Neural progenitor cell (in vitro differentiated cells): Measurements from ENCODE around the gene IL17B. TPM values are rescaled to one million over a fixed set of nuclear protein-coding genes. Genes with fewer than 3 reads are reported as not detected.

Experiments used
- DNase-seq: peaks from one replicate; pipeline ENCODE4 v3.0.0-alpha.2; 2016; ENCODE audit warnings: low spot score
- H2AFZ ChIP-seq: fragments of 200-600 bp; sonication (generic); replicated peaks from 2 replicates; pipeline ENCODE4 v1.6.1; 2016; ENCODE audit warnings: antibody characterized with exemption
- H3F3A ChIP-seq: fragments of 200-600 bp; sonication (generic); 2 replicates; pipeline ENCODE4 v1.6.1; 2016; ENCODE audit warnings: antibody characterized with exemption, low read depth
- H3K27ac ChIP-seq: fragments of 200-600 bp; sonication (generic); 2 replicates; pipeline ENCODE4 v1.5.1; 2016; ENCODE audit warnings: mild to moderate bottlenecking
- H3K27me3 ChIP-seq: fragments of 200-600 bp; sonication (generic); 2 replicates; pipeline ENCODE4 v1.6.1; 2016; ENCODE audit warnings: mild to moderate bottlenecking, moderate library complexity
- H3K36me3 ChIP-seq: fragments of 200-600 bp; sonication (generic); 2 replicates; pipeline ENCODE4 v1.5.1; 2016
- H3K4me1 ChIP-seq: fragments of 200-600 bp; sonication (generic); 2 replicates; pipeline ENCODE4 v1.6.1; 2016; ENCODE audit warnings: mixed run types
- H3K4me2 ChIP-seq: fragments of 200-600 bp; sonication (generic); 2 replicates; pipeline ENCODE4 v1.6.1; 2016
- H3K4me3 ChIP-seq: fragments of 200-600 bp; sonication (generic); 2 replicates; pipeline ENCODE4 v1.5.1; 2016
- H3K79me2 ChIP-seq: fragments of 200-600 bp; sonication (generic); 2 replicates; pipeline ENCODE4 v1.6.1; 2016; ENCODE audit warnings: low read depth
- H3K9ac ChIP-seq: fragments of 200-600 bp; sonication (generic); 2 replicates; pipeline ENCODE4 v1.6.1; 2016
- H3K9me3 ChIP-seq: fragments of 200-600 bp; sonication (generic); 2 replicates; pipeline ENCODE4 v1.5.1; 2016; ENCODE audit warnings: low read depth
- H4K20me1 ChIP-seq: fragments of 200-600 bp; sonication (generic); 2 replicates; pipeline ENCODE4 v1.6.1; 2016; ENCODE audit warnings: low read depth
- H3K27ac Mint-ChIP-seq: 3 replicates; pipeline ENCODE4 v1.8.0; 2021; ENCODE audit warnings: mixed read lengths
- H3K27me3 Mint-ChIP-seq: 2 replicates; pipeline ENCODE4 v1.8.0; 2022; ENCODE audit warnings: low read depth, mild to moderate bottlenecking, inconsistent platforms, moderate library complexity, mixed read lengths; ENCODE audit not compliant: insufficient read depth
- H3K36me3 Mint-ChIP-seq: 3 replicates; pipeline ENCODE4 v1.8.0; 2021; ENCODE audit warnings: mixed read lengths
- H3K4me1 Mint-ChIP-seq: 3 replicates; pipeline ENCODE4 v1.8.0; 2021; ENCODE audit warnings: mixed read lengths
- H3K4me3 Mint-ChIP-seq: 3 replicates; pipeline ENCODE4 v1.8.0; 2021; ENCODE audit warnings: mild to moderate bottlenecking, moderate library complexity, mixed read lengths
- H3K9me3 Mint-ChIP-seq: 3 replicates; pipeline ENCODE4 v1.8.0; 2020; ENCODE audit warnings: mixed read lengths
- EZH2 ChIP-seq: fragments of 200-600 bp; sonication (generic); IDR thresholded peaks from 2 replicates; pipeline ENCODE4 v1.6.1; 2017; ENCODE audit warnings: antibody characterized with exemption, mild to moderate bottlenecking, moderate library complexity
- EZH2phosphoT487 ChIP-seq: fragments of 200-600 bp; sonication (generic); IDR thresholded peaks from 2 replicates; pipeline ENCODE4 v1.6.1; 2017; ENCODE audit warnings: antibody characterized with exemption
- total RNA-seq: library from RNA; depleted of rRNA; stranded (reverse); fragments of >200 nt; gene quantifications from 2 replicates; pipeline ENCODE4 v1.2.3, GENCODE V29; 2015; ENCODE audit warnings: low replicate concordance
- TF ChIP-seq, protein P1 (sequence below): fragments of 200-600 bp; sonication (generic); IDR thresholded peaks from 2 replicates; pipeline ENCODE4 v1.5.1; 2017; ENCODE audit warnings: antibody characterized with exemption, mild to moderate bottlenecking

The IL17B gene, protein sequence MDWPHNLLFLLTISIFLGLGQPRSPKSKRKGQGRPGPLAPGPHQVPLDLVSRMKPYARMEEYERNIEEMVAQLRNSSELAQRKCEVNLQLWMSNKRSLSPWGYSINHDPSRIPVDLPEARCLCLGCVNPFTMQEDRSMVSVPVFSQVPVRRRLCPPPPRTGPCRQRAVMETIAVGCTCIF
- not detected in 2 replicates for total RNA-seq

GRCh38 chr5:149379177-149379761 lies at the start of gene IL17B:
Gene IL17B, minus strand, starts transcription at chr5:149379292. Its CDS starts 67 bp downstream, at chr5:149379225.
- Mint-ChIP-seq H3K27ac (peak within 1 kb of the TSS; percentile 73), H3K27me3 (peaks cover 10% of the 10 kb centered on the region), H3K4me3 (no peak within 1 kb of the TSS), H3K9me3 (no peaks in the 10 kb centered on the region), H3K36me3 (peaks cover 4% of the 10 kb centered on the region), H3K4me1 (peaks cover 39% of the 10 kb centered on the region)
- TF ChIP-seq EZH2phosphoT487 (no peak), EZH2 (no peak)
- TF ChIP-seq, protein P1, sequence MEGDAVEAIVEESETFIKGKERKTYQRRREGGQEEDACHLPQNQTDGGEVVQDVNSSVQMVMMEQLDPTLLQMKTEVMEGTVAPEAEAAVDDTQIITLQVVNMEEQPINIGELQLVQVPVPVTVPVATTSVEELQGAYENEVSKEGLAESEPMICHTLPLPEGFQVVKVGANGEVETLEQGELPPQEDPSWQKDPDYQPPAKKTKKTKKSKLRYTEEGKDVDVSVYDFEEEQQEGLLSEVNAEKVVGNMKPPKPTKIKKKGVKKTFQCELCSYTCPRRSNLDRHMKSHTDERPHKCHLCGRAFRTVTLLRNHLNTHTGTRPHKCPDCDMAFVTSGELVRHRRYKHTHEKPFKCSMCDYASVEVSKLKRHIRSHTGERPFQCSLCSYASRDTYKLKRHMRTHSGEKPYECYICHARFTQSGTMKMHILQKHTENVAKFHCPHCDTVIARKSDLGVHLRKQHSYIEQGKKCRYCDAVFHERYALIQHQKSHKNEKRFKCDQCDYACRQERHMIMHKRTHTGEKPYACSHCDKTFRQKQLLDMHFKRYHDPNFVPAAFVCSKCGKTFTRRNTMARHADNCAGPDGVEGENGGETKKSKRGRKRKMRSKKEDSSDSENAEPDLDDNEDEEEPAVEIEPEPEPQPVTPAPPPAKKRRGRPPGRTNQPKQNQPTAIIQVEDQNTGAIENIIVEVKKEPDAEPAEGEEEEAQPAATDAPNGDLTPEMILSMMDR, result no peak
- H3F3A ChIP-seq, result no peaks in the 10 kb centered on the region
- no peaks in the 10 kb centered on the region for H3K79me2 ChIP-seq
- H3K9me3 ChIP-seq, result no peaks in the 10 kb centered on the region
- H3K4me3 ChIP-seq, result no peak within 1 kb of the TSS
- H3K9ac ChIP-seq, result no peak within 1 kb of the TSS
- H3K27me3 ChIP-seq, result no peaks in the 10 kb centered on the region
- no peaks in the 10 kb centered on the region for H3K4me1 ChIP-seq
- no peak within 1 kb of the TSS for H3K27ac ChIP-seq
- no peak within 1 kb of the TSS for H3K4me2 ChIP-seq
- no peaks in the 10 kb centered on the region for H3K36me3 ChIP-seq
- no peak for DNase-seq
- no peaks in the 10 kb centered on the region for H4K20me1 ChIP-seq
- no peak within 1 kb of the TSS for H2AFZ ChIP-seq

- H3K4me3 ChIP-seq, result no peak overlapping the region
- H3K79me2 ChIP-seq, result no peaks in the 10 kb centered on the region
- TF ChIP-seq EZH2 (no peak), EZH2phosphoT487 (no peak)
- TF ChIP-seq, protein P1, result no peak
- no peak overlapping the region for H3K27ac Mint-ChIP-seq
- H3K9me3 ChIP-seq, result no peaks in the 10 kb centered on the region
- no peaks in the 10 kb centered on the region for H3K9me3 Mint-ChIP-seq
- no peak overlapping the region for H3K9ac ChIP-seq
- peaks cover 23% of the 10 kb centered on the region for H3K4me1 Mint-ChIP-seq
- no peak overlapping the region for H3K27ac ChIP-seq
- H3K4me1 ChIP-seq, result peaks cover 15% of the 10 kb centered on the region
- no peak overlapping the region for H2AFZ ChIP-seq
- H3K36me3 Mint-ChIP-seq, result no peaks in the 10 kb centered on the region
- no peaks in the 10 kb centered on the region for H3K27me3 ChIP-seq
- peaks cover 20% of the 10 kb centered on the region for H3K27me3 Mint-ChIP-seq
- H4K20me1 ChIP-seq, result no peaks in the 10 kb centered on the region
- no peak overlapping the region for H3K4me3 Mint-ChIP-seq
- DNase-seq, result no peak
- no peak overlapping the region for H3K4me2 ChIP-seq
- H3F3A ChIP-seq, result no peaks in the 10 kb centered on the region
- no peaks in the 10 kb centered on the region for H3K36me3 ChIP-seq
Measured at GRCh38 chr5:149428032-149428431, 48.9 kb upstream of the IL17B start.

DNA sequence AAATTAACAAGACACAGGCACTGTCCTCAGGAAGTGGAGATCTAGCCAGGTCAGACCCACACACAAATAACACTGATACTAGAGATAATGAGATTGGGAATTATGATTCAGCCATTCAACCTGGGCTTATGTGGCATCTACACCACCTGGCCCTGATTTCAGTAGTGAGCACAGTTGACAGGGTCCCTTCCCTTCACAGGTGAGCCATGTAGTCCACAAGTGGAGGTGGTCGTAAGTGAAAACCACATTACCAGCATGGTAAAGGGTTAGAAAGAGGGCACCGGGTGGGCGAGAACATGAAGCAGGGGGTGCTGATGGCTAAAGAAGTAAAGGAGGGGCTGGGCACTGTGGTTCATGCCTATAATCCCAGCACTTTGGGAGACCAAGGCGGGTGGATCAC lies 48.3 kb upstream of the IL17B start:
- no peaks in the 10 kb centered on the region for H3K36me3 Mint-ChIP-seq
- H3K9me3 Mint-ChIP-seq, result no peaks in the 10 kb centered on the region
- Histone ChIP-seq H3K4me1 (peaks cover 22% of the 10 kb centered on the region), H3K9ac (no peak overlapping the region), H4K20me1 (no peaks in the 10 kb centered on the region), H3K27me3 (no peaks in the 10 kb centered on the region), H3K27ac (no peak overlapping the region), H3K4me2 (no peak overlapping the region), H3K36me3 (no peaks in the 10 kb centered on the region), H3K9me3 (no peaks in the 10 kb centered on the region), H3F3A (no peaks in the 10 kb centered on the region), H3K79me2 (no peaks in the 10 kb centered on the region), H2AFZ (no peak overlapping the region), H3K4me3 (no peak overlapping the region)
- H3K4me3 Mint-ChIP-seq, result no peak overlapping the region
- peaks cover 28% of the 10 kb centered on the region for H3K4me1 Mint-ChIP-seq
- H3K27me3 Mint-ChIP-seq, result peaks cover 20% of the 10 kb centered on the region
- DNase-seq, result no peak
- TF ChIP-seq EZH2phosphoT487 (no peak), EZH2 (no peak)
- TF ChIP-seq, protein P1, result no peak
- H3K27ac Mint-ChIP-seq, result no peak overlapping the region
